Measurements from ENCODE around the gene TMEM129. TPM values are rescaled to one million over a fixed set of nuclear protein-coding genes. Genes with fewer than 3 reads are reported as not detected.

Gene TMEM129
- total RNA-seq, 3 donors from 2014 or later: 43.7 to 57.0 (median 55.6) TPM

DNA sequence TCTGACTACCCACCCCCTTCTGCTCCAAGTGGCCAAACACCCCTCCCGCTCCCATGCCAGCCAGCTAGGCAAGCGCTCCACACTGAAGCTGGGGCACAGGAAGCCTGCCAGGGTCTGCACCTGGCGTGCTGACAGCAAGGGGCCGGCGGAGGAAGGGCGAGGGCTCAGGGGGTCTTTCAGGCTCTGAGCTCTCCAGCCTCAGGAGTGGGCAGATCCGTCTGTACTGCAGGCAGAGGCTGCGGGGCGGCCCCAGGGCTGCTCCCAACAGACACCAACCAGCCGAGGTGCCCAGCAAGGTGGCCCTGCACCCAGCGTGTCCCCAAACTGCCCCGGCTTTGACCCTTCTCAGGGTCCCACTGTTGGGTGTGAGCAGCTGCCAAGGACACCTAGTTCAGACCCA, 51.9 kb downstream of the TMEM129 start:
- H3K4me3 ChIP-seq: no peak overlapping the region
- DNase-seq (no peak), ATAC-seq (no peak)
- TF ChIP-seq, protein P1, sequence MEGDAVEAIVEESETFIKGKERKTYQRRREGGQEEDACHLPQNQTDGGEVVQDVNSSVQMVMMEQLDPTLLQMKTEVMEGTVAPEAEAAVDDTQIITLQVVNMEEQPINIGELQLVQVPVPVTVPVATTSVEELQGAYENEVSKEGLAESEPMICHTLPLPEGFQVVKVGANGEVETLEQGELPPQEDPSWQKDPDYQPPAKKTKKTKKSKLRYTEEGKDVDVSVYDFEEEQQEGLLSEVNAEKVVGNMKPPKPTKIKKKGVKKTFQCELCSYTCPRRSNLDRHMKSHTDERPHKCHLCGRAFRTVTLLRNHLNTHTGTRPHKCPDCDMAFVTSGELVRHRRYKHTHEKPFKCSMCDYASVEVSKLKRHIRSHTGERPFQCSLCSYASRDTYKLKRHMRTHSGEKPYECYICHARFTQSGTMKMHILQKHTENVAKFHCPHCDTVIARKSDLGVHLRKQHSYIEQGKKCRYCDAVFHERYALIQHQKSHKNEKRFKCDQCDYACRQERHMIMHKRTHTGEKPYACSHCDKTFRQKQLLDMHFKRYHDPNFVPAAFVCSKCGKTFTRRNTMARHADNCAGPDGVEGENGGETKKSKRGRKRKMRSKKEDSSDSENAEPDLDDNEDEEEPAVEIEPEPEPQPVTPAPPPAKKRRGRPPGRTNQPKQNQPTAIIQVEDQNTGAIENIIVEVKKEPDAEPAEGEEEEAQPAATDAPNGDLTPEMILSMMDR (IDR thresholded peaks at IDR 0.05): no peak
- H3K36me3 ChIP-seq (ENCODE audit: low read depth): no peaks in the 10 kb centered on the region
- no peaks in the 10 kb centered on the region for H3K9me3 ChIP-seq
- H3K4me1 ChIP-seq (ENCODE audit: low read depth): no peaks in the 10 kb centered on the region
- intact Hi-C loops (cut with DNase I, micrococcal nuclease): no loop called here

DNA sequence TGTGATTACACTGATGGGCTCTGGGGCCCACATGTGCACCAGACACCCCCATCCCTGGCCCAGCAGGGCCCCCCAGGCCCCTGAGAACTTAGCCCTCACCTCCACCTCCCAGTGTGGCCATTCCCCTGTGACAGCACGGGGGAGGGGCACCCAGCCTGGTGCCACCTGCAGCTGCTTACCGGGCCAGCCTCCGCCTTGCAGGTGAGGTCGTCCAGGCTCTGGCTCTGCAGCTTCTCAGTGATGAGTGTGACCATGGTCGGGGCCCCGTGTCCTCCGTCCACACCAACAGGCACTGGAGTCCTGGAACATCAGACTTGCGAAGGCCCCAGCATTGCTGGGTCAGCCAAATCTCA, 52.7 kb downstream of the TMEM129 start:
- Histone ChIP-seq H3K4me1 (ENCODE audit: low read depth) (no peaks in the 10 kb centered on the region), H3K36me3 (ENCODE audit: low read depth) (no peaks in the 10 kb centered on the region), H3K9me3 (no peaks in the 10 kb centered on the region), H3K4me3 (no peak overlapping the region)
- no peak for ATAC-seq
- intact Hi-C loops (cut with DNase I, micrococcal nuclease): no loop called here
- TF ChIP-seq, protein P1 (IDR thresholded peaks at IDR 0.05): no peak
- no peak for DNase-seq

DNA sequence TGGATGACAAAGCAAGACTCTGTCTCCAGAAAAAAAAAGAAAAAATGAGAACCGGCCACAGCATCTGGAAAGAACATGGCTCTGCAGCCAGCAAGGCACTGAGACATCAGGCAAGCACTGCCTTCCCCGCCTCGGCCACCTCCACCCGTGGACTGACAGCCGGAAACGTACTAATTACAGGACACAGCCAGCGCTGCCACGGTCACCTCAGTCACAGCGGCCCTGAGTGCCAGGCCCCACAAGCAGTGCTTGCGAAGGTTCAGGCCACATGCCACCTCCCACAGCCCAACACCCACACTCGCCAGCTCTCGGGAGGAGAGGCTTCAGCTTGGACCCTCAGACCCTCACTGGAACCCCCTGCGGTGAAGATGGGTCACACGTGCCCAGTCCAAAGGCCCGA, 53.9 kb downstream of the TMEM129 start:
- Histone ChIP-seq H3K9me3 (no peaks in the 10 kb centered on the region), H3K4me3 (no peak overlapping the region), H3K4me1 (ENCODE audit: low read depth) (no peaks in the 10 kb centered on the region), H3K36me3 (ENCODE audit: low read depth) (no peaks in the 10 kb centered on the region)
- ATAC-seq (no peak), DNase-seq (no peak)
- TF ChIP-seq, protein P1 (IDR thresholded peaks at IDR 0.05): no peak
- intact Hi-C loops (cut with DNase I, micrococcal nuclease): no loop called here

DNA sequence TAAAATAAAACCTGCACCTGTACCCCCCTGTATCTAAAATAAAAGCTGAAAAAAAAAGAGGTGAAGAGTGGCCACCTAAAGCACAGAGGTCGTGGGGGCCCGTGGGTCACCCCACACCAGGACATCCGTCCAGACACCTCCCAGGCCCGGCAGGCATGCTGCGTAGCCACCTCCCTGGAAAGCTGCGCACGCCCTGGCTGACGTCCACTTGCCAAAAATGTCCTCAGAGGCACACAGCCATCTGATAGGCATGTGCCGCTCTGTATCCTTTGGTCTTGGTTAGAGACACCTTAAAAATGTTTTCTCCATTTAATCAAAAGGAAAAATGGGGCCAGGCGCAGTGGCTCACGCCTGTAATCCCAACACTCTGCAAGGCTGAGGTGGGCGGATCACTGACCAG, 54.7 kb downstream of the TMEM129 start:
- intact Hi-C loops (cut with DNase I, micrococcal nuclease): no loop called here
- Histone ChIP-seq H3K4me1 (ENCODE audit: low read depth) (no peaks in the 10 kb centered on the region), H3K4me3 (no peak overlapping the region), H3K36me3 (ENCODE audit: low read depth) (no peaks in the 10 kb centered on the region), H3K9me3 (no peaks in the 10 kb centered on the region)
- no peak for ATAC-seq
- no peak for DNase-seq
- TF ChIP-seq, protein P1 (IDR thresholded peaks at IDR 0.05): no peak

Other genes with a start within 250 kb of the TMEM129 start
- gene FAM53A, start 37.0 kb downstream of the TMEM129 start, total RNA-seq: 1 to 10 TPM in 2 of 3 donors, under 1 TPM in 1; 0.65 to 1.8 (median 1.4) TPM
- 10 to 100 TPM; 21.9 to 31.7 (median 30.6) TPM for gene SLBP, start 9.0 kb downstream of the TMEM129 start, total RNA-seq
- gene TACC3, start 198 bp upstream of the TMEM129 start, total RNA-seq: 10 to 100 TPM; 12.0 to 30.2 (median 12.7) TPM
- gene FGFR3, start 72.0 kb upstream of the TMEM129 start, total RNA-seq: 10 to 100 TPM; 25.5 to 79.1 (median 31.2) TPM
- 100 to 1,000 TPM in 2 of 3 donors, 10 to 100 TPM in 1; 85.5 to 160 (median 133) TPM for gene LETM1, start 134.8 kb upstream of the TMEM129 start, total RNA-seq
- gene NSD2, start 150.1 kb upstream of the TMEM129 start, total RNA-seq: 100 to 1,000 TPM in 1 of 3 donors, 10 to 100 TPM in 2; 82.8 to 114 (median 83.3) TPM